GM18505 (cell line): ENCODE results near the gene HES4.
"Not testable (repeated sequence)": the region's sequence is repeated elsewhere in the genome, so short reads cannot be mapped to it uniquely, and the experiment has no call there.

Source experiments
- ATAC-seq: cut with Tn5 transposase; IDR thresholded peaks from one replicate; pipeline ENCODE4 v1.9.1; 2021; ENCODE audit not compliant: unreplicated experiment
- POLR2A ChIP-seq: IDR thresholded peaks from 4 replicates; pipeline ENCODE4 v1.6.1; 2011; ENCODE audit warnings: borderline replicate concordance; ENCODE audit not compliant: insufficient read depth, insufficient read length; ENCODE audit errors: extremely low read depth

The HES4 gene

GRCh38 chr1:1026599-1027413 lies 26.9 kb upstream of the HES4 start:
- no peak for TF ChIP-seq POLR2A
- ATAC-seq, result no peak

DNA sequence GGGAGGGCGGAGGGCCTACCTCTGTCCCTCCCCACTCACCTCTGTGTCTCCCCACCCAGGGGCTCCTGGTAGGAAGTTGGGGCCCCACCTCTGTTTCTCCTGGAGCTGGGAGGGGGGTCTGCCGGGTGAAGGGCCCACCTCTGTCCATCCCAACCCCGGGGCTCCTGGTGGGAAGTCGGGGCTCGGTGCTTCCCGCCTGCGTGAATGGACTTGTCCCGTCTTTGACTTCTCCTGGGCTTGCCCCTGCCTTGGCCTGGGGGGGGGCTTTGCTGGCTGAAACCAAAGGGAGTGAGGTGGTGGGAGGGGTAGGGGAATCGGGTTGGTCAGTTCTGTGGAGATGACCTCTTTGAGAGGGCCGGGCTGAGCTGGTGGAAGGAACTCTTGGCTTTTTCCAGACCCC lies 25.8 kb upstream of the HES4 start:
- no peak for ATAC-seq
- no peak for TF ChIP-seq POLR2A

GRCh38 chr1:1024771-1025699 lies 25.1 kb upstream of the HES4 start:
- no peak for ATAC-seq
- no peak for TF ChIP-seq POLR2A

DNA sequence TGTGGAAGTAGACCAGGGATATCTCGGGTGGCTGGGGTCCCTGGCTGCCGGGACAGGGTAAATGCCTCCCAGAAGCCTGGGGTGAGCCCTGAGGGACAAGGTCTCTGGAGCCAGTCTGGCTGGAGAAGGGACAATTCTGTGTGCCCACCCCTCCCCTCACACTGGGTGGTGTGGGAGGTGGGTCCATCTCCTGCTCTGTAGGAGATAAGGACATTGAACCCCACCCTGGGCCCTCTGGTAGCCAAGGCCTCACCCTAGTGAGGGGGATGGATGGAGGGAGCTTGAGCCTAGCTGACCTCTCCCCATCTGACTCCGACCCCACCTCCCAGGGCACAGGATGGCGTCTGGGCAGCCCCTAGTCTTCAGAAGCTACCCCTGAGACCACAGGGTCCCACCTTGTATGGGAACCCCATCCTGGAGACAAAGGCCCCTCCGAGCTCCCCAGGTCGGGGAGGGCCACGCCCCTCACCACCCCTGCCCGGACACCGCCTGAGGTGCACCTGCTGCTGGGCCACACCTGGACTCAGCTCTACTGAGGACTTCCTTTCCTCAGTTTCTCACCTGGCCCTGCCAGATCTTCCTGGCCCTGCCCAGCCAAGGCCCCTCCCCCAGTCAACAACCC lies 24.4 kb upstream of the HES4 start:
- no peak for ATAC-seq
- no peak for TF ChIP-seq POLR2A

DNA sequence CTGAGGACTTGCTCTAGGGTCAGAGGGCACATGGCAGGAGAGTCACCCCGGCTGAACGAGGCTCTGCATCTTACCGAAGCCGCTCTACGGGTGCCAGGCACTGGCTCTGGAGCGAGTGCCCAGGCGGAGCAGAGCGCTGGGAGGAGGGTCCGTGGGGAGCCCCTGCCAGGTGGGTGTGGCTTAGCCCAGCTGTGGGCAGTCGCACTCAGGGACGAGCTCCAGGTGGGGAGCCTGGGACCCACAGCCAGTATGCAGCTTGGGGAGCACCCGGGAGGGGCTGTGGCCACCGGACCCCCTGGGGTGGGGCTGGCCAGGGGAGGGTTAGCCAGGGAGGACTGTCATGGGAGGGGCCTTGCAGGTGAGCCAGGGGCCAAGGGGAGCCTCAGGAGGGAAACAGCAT lies 23.8 kb upstream of the HES4 start:
- no peak for ATAC-seq

DNA sequence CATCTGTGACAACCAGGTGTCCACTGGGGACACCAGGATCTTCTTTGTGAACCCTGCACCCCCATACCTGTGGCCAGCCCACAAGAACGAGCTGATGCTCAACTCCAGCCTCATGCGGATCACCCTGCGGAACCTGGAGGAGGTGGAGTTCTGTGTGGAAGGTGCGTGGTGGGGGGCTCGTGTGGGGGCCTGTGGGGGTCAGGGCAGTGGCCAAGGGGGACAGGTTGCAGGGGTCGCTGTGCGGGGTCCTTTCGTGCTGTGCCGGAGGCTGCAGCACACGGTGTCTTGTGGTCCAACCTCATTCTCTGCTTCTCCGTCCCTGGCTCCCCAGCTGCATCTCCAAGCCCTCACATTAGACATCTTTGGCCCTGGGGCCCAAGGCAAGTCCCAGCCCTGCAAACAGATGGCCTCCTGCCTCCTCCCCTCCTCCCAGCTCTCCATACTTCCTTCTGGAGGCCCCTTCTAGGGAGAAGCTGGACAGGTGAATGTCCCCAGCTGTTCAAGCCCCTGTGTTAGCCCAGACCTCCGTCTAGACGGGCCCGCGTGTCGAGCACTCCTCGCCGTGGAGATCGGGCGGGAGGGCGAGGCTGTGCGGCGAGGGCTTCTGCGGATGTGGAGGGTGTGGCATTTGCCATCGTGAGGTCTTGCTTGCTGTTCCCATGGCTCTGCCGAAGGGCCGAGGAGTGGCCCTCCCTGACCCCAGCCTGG lies 22.6 kb upstream of the HES4 start:
- no peak for ATAC-seq
- TF ChIP-seq POLR2A, result no peak

More for the DNA sequence above, 23.8 kb upstream of the HES4 start:
- no peak for TF ChIP-seq POLR2A

GRCh38 chr1:1021920-1022259 lies 22.0 kb upstream of the HES4 start:
- no peak for ATAC-seq
- TF ChIP-seq POLR2A, result no peak

- no peak for ATAC-seq
- no peak for TF ChIP-seq POLR2A
Measured at GRCh38 chr1:1021010-1021919, 21.4 kb upstream of the HES4 start.

GRCh38 chr1:1020415-1021009 lies 20.6 kb upstream of the HES4 start:
- no peak for TF ChIP-seq POLR2A
- peak; percentile 16 for ATAC-seq

GRCh38 chr1:1020000-1020404 lies 20.1 kb upstream of the HES4 start, which contains the start of gene AGRN:
AGRN (plus strand) TSS chr1:1020120; CDS start chr1:1020173, 53 bp downstream.
- no peak for TF ChIP-seq POLR2A
- peak; percentile 27 for ATAC-seq

GRCh38 chr1:1019122-1019999 lies 19.5 kb upstream of the HES4 start:
- peak; percentile 50 for TF ChIP-seq POLR2A
- ATAC-seq, result peak; percentile 63

DNA sequence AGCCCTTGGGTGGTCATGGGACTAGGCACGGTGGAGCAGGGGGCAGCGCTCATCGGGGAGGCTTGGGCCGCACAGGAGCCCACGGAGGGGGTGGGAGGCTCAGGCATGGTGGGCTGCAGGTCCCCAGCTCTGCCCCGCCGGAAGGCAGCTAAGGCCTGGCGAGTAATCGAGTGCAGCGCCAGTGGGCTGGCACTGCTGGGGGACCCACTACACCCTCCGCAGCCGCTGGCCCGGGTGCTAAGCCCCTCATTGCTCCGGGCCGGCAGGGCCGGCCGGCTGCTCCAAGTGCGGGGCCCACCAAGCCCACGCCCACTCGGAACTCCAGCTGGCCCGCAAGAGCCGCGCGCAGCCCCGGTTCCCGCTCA lies 18.4 kb upstream of the HES4 start:
- not testable (repeated sequence) for ATAC-seq

GRCh38 chr1:1017397-1018320 lies 17.8 kb upstream of the HES4 start:
- not testable (repeated sequence) for ATAC-seq
